Measurements from ENCODE around the gene GET4.
"Not testable (repeated sequence)": the region's sequence is repeated elsewhere in the genome, so short reads cannot be mapped to it uniquely, and the experiment has no call there.

GET4 gene

GRCh38 chr7:930975-931758 is 54.8 kb downstream of the GET4 start:
- no peak for DNase-seq

GRCh38 chr7:931871-932650 is 55.7 kb downstream of the GET4 start:
- no peak for DNase-seq

GRCh38 chr7:932651-932975 is 56.3 kb downstream of the GET4 start:
- DNase-seq: no peak

- DNase-seq: no peak
Observed at GRCh38 chr7:934469-935163, 58.3 kb downstream of the GET4 start.

- no peak for DNase-seq
Observed at GRCh38 chr7:935164-935873, 59.0 kb downstream of the GET4 start.

- DNase-seq: no peak
Observed at GRCh38 chr7:935874-936385, 59.6 kb downstream of the GET4 start.

- no peak for DNase-seq
Observed at GRCh38 chr7:936386-937054, 60.2 kb downstream of the GET4 start.

- no peak for DNase-seq
Observed at GRCh38 chr7:937856-938484, 61.6 kb downstream of the GET4 start.

GRCh38 chr7:938546-939185 is 62.3 kb downstream of the GET4 start:
- DNase-seq: no peak

GRCh38 chr7:939843-940242 is 63.5 kb downstream of the GET4 start:
- DNase-seq: no peak

- DNase-seq: no peak
Observed at GRCh38 chr7:940599-941408, 64.5 kb downstream of the GET4 start.

GRCh38 chr7:943793-944192 is 67.4 kb downstream of the GET4 start:
- not testable (repeated sequence) for DNase-seq

GRCh38 chr7:944744-945143 is 68.4 kb downstream of the GET4 start:
- DNase-seq: no peak

- no peak for DNase-seq
Observed at GRCh38 chr7:945147-945555, 68.8 kb downstream of the GET4 start.

- DNase-seq: no peak
Observed at GRCh38 chr7:945556-946255, 69.4 kb downstream of the GET4 start.
